ENCODE measurements around the gene CD33.
"Not testable (repeated sequence)": the region's sequence is repeated elsewhere in the genome, so short reads cannot be mapped to it uniquely, and the experiment has no call there.

Gene CD33

DNA sequence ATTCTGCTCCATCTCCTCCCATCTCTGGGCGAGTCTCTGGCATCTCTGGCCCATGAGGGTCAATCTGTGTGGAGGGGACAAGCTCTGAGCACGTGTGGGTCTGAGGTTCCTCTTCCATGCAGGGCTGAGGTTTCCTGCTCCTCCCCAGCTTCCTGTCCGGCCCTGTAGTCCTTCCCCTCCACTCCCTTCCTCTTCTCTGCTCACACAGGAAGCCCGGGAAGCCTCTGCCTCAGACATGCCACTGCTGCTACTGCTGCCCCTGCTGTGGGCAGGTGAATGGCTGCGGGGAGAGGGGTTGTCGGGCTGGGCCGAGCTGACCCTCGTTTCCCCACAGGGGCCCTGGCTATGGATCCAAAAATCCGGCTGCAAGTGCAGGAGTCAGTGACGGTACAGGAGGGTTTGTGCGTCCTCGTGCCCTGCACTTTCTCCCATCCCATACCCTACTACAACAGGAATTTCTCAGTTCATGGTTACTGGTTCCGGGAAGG, 14.0 kb upstream of the CD33 start:
- DNase-seq, result not testable (repeated sequence)

DNA sequence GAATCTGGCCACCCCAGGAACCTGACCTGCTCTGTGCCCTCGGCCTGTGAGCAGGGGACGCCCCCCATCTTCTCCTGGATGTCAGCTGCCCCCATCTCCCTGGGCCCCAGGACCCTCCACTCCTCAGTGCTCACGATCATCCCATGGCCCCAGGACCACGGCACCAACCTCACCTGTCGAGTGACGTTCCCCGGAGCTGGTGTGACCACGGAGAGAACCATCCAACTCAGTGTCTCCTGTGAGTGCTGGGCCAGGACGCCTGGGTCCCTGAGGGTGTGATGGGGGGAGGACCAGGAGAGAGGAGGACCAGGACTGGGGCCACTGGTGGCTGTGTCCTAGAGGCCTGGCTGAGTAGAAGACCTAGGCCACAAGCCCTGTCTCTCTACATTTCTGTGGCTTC, 13.0 kb upstream of the CD33 start:
- DNase-seq, result no peak

DNA sequence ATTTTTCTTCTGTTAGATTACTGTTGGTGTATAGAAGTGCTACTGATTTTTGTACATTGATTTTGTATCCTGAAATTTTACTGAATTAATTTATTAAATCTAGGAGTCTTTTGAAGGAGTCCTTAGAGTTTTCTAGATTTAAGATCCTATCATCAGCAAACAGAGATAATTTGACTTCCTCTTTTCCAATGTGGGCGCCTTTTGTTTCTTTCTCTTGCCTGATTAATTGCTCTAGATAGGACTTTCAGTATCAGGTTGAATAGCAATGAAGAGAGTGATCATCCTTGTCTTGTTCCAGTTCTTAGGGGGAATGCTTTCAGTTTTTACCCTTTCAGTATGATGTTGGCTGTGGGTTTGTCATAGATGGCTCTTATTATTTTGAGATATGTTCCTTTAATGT, 5.6 kb upstream of the CD33 start:
- DNase-seq, result no peak

DNA sequence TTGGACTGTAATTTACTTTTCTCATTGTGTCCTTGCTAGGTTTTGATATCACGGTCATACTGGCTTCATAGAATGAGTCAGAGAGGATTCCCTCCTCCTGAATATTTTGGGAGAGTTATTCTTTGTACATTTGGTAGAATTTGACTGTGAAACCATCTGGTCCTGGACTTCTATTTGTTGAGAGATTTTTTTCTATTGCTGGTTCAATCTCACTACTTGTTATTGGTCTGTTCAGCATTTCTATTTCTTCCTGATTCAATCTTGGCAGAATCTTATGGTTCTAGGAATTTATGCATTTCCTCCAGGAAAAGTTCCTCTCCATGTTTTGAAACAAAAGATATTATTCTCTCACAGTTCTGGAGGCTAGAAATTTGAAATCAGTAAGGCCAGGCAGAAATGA, 4.9 kb upstream of the CD33 start:
- DNase-seq, result no peak

DNA sequence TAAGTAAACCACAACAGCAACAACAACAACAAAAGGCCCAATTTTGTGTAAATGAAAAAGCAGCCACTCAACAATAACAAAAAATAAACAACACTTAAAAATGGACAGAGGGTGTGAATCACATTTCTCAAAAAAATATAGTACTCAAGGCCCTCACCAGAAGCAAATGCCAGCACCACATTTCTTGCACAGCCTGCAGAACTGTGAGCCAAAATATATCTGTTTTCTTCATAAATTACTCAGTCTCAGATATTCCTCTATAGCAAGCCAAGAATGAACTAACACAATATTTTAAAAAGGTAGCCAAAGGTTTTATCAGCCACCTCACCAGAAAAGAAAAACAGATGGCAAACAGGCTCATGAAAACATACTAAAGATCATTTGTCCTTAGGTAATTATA, 3.9 kb upstream of the CD33 start:
- DNase-seq, result no peak

DNA sequence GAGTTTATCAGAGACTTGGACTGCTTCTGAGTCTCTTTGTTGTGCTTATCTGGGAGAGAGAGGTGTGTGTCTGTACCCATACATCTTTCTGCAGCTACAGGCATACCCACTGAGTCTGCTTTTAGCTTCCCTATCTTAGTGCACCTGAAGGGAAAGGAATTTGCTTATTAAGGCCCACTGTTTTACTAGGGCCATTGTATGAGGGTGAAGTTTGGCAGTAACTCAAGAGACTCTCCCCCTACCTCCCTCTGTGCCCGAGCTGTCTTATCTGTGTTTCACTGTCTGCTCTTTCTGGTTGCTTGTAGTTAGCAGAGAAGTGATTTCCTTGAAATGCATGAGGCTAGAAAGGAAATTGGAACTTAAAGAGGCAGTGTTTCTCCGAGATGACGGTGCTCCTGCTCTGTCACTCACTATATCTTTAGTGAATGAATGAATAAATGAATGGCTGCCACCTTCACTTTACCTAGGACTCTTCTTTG, 678 bp upstream of the CD33 start:
- DNase-seq, result no peak

DNA sequence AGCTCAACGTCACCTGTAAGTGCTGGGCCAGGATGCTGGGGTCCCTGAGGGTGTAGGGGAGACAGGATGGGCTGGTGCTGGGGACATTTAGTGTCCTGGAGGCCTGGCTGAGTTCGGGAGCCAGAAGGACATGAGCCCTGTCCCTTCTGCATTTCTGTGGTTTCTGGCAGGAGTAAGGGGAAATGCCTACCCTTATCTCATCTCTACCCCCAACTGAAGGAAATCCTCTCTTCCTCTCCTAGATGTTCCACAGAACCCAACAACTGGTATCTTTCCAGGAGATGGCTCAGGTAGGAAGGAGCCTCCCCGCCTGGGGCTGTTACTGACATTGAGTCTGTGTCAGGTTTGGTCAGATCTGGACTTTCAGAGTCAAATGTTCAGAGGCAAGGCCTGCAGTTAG, 1.2 kb downstream of the CD33 start:
- no peak for DNase-seq

DNA sequence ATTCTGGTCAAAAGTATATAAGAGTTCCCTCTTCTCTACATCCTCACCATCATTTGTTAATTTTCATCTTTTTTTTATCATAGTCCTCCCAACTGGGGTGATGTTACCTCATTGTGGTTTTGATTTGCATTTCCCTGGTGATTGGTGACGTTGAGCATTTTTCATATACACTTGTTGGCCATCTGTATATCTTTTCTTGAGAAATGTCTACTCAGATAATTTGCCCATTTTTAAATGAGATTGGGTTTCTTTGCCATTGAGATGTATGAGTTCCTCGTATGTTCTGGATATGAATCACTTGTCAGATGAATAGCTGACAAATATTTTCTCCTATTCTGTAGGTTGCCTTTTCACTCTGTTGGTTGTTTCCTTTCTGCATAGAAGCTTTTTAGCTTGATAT, 2.4 kb downstream of the CD33 start:
- no peak for DNase-seq

DNA sequence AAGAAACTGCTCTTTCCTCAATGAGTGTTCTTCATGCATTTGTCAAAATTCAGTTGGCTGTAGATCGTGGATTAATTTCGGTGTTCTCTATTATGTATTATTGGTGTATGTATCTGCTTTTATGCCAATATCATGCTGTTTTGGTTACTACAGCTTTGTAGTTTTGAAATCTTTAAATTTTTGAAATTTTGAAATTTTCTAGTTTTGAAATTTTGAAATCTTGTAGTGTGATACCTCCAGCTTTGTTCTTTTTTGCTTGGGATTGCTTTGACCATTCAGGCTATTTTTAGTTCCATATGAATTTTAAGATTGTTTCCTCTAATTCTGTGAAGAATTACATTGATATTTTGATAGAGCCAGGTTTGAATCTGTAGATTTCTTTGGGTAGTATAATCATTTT, 3.1 kb downstream of the CD33 start:
- DNase-seq, result no peak

DNA sequence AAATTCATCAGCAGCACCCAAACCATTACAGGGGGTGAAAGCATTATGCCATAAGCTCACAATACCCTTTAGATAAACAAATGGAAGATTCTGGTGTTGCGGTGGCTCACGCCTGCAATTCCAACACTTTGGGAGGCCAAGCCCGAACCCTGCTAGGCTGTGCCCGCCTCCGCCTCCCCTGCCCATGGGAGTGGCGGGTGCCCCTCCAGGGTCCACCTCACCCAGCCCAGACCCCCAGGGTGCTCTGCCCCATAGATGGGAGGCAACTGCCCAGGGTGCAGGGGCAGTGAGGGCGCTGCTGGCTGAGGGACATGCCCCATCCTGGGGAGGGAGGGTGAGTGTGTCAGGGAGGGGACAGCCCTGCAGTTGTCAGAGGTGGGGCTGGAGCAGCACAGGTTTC, 16.0 kb downstream of the CD33 start:
- DNase-seq, result no peak

DNA sequence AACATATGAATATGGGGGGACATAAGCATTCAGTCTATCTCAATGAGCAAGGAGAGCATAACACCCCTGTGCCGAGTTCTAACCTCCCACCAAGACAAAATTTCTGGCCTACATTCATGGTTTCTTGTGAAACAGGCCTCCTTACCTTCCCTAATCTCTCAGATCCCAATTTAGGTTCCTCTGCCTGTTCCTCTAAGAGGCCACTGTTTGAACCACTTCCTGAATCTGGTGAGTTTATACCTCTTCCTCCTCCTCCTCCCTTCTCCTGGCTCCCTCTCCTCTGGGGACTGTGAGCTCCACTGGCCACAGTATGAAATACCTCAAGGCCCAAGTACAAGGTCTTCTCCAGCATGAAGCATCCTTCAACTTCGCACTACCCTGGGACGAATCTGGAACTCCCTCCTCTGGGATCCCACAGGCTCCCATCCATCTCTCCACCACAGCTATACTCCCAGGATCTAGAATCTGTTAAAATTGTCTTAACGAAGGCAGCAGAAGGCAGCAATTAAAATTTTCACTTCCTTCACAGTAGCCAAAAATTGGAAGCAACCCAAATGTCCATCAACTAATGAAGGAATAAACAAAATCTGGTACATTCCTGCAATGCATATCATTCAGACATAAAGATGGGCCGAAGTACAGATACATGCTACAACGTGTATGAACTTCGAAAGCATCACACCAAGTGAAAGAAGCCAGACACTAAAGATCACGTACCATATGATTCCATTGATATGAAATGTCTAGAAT, 18.2 kb downstream of the CD33 start:
- no peak for DNase-seq

DNA sequence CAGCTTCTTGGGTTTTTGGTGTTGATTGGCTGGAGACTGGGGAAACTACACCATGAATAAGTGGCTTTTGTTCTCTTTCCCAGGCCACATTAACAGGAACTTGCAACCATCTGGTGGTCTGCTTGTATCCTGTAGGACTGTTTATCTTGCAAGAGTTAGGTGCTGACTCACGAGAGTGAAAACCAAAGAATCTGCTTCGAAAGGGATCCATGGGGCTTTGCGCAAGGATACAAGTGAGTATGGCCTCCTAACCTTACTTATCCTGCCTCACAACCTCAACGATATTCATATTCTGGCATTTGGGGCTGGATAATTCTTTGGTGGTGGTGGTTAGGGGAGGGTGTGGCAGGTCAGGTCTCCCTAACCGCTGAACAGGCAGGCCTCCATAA, 21.3 kb downstream of the CD33 start:
- no peak for DNase-seq

DNA sequence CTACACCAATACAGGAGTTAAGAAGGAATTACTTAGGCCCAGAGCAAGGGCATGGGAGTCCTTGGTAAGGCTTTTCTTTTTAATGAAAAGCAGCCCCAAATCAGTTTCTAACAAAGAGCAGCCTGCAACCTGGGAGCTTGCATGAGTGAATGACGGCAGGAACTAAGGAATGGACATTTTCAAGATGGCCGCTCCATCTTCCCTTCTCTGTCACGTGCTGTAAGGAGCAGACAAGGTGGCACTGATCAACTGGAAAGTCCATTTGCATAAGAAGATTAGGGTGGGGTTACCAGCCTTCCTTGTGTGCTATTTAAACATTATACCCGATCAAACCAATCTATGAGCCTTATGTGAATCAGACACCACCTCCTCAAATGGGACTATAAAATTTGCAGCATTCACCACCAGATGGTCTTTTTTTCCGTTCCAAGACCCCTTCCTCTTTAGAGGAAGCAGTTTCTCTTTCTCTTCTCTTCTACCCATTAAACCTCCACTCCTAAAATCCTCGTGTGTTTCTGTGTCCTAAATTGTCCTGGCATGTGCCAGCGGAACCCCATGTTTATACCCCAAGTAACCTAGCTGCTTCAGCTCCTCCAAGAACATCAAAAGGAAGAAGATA, 23.2 kb downstream of the CD33 start:
- no peak for DNase-seq

DNA sequence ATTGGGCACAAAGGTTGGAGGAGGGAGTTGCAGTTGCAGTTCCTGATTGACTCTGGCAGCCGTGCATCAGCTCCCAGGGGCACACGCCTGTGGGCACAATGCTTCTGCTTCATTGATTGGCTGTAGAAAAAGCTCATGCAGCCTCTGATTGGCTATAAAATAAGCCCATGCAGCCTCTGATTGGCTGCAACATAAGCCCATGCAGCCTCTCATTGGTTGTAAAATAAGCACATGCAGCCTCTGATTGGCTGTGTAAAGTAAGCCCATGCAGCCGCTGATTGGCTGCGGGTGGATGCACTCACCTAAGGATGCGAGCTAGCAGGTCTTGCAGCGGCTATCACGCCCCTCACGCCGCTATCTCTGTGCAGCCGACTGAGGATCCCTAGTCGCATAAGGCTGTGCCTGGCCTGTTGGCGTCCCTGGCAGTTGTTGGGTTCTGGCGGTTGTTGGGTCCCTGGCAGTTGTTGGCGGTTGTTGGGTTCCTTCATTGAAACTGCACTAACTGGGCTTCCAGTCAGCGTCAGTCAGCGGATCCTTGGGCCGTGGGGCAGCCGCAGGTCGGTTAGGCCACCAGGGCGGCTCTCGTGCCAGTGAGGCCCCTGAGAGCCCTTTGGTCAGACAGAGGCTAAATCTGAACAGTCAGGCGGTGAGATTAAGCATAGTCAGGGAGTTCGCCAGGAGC, 26.0 kb downstream of the CD33 start, which contains the start of gene SIGLECL1:
Gene SIGLECL1, plus strand, starts transcription at position 295 of the 682 bp plus-strand sequence. CDS start 12,993 bp downstream, outside the sequence.
- no peak for DNase-seq

DNA sequence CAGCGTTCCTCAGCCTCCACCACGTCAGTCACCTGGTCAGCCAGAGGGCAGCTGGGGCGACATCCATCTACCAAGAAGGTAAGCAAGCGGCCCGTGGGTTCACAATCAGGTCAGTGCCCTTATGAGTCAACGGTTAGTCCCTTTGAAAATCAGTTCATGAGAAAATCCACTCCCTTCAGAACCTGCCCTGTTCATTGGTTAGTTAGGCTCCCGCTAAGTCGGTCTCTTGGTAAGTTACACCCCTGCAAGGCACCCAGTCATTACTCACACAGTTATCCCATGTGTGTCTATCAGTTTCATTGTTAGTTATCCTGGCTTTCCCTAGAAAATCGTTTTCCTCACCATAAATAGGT, 26.6 kb downstream of the CD33 start:
- DNase-seq, result no peak

DNA sequence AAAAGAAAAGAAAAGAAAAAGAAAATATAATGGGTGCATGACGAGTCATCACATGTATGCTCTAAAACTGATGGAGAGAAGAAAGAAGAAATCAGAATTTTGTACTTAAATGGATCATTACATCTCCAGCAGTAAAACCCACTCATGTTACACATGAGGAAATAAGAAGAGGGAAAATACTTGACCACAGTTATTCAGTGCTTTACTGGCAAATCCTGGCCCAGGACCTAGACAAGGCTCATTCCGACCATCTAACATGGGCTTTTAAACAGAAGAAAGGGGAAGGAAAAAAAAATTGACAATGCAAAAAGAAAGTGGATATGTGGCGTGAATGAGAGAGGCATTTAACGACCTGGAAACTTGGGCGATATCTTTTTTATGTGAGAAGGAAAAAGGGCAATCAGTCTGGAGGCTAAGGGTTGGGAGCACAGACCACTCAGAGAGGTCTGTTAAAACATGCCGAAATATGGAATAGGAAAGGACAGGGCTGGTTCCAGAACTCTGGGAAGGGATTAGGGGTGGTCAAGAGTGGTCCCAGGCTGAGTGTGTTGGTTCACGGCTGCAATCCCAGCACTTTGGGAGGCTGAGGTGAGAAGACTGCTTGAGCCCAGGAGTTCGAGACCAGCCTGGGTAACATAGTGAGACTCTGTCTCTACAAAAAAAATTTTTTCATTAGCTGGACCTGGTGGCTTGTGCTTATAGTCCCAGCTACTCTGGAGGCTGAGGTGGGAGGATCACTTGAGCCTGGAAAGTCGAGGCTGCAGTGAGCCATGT, 27.6 kb downstream of the CD33 start:
- no peak for DNase-seq

DNA sequence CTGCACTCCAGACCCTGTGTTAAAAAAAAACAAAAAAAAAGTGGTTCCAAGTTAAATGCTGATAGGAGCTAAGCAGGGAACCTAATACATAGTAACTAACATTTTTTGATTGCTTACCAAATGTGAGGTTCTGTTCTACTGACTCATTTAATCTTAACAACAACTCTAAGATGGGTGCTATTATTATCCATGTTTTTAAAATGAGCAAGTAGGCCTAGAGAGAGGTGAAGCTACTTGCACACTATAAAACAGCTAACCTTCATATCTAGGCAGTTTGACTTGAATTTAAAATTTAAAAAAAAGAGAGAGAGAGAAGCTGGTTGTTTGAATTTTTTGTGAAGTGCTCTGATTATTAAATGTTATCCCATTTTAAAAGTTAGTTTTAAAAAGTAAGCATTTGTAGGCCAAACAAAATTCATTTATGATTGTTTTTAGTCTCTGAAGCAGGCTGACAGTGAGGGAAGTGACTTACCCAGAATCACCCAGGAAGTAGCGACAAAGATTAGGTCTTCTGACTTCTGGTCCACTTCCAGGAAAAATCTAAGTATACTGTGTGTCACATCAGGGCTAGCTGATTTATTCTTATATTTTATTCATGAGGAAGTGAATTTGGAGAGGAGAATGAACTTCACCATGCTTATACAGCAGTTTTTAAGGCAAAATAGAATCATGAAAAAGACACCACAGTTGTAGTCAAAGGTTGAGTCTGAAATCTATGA, 28.4 kb downstream of the CD33 start:
- no peak for DNase-seq

DNA sequence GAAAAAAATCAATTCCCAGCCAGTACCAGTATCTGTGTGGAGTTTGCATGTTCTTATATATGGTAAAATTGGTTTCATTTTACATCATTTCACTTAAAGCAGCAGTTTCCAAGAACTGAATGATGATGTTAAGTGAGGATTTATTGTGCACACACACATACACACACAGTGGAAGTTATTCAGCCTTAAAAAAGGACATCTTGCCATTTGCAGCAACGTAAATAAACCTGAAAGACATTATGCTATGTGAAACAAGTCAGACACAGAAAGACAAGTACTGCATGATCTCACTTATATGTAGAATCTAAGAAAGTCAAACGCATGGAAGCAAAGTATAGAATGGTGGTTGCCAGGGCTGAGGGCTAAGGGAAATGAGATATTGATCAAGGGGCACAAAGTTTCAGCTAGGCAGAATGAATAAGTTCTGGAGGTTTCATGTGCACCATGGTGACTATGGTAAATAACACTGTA, 31.3 kb downstream of the CD33 start:
- no peak for DNase-seq

DNA sequence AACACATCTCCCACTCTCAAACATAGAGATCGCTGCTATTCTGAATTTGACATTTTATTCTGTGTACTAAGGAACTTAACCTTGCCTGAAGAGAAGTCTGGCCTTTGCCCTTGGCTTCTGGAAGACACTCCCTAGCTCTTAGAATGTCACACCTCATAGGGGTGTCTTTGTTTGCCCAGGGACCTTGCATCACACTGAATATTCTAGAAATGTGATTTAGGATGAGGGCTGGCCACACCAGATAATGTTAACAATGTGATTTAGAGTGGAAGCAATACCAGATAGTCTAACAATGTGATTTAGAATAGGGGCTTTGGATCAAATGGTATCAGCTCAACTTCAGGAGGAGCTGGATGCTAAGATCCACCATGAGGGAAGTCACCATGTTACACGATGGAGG, 32.6 kb downstream of the CD33 start:
- no peak for DNase-seq

DNA sequence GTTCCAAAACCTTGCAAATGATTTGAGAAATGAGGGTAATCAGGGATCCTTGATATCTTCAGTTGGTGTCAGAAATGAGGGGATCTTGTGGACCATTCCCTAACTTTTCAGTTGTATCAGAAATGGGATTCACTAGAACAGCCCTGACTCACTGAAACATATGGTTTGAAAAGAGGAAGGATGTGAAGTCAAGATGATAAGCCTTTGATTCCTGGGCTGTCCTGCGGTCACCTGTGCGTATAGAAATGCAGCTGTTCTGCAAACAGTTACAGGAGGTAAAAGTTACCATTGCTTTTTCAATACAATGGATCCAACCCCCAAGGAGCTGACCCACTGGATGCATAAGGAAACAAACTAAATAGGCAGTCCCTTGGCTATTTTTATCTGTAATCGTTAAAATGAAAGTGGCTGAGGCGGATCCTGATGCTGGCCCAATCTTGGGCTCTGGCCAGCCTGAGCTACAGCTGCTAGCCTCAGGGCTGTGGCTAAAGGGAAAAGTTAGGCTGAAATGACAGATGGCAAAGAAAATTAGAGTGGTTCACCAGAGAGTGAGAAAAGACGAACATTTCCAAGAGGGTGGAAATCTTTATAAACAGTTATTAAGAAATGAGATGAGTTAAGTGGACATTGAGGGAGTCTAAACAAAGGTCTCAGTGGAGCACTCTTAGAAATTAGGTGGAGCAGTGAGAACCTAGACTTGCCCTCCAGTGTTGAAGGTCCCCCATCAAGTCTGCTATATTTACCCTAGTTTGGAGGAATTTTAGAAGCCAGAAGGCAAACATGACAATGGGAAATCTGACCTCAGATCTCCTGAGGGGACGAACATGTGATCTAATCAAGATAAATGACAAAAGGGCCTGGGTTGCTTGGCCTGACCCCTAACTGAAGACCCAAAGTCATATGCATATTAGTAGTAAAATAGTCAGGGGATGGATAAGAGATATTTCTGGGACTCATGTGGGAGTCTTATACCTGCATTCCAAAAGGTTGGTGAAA, 33.6 kb downstream of the CD33 start:
- no peak for DNase-seq

All from NCI-H1417 treated with DMSO at 0.1 percent for 48 hours (cell line).